ENCODE results near the gene HMGN3. TPM values are rescaled to one million over a fixed set of nuclear protein-coding genes. Genes with fewer than 3 reads are reported as not detected.

The HMGN3 gene
- total and polyA plus RNA-seq, 2 of the 13 experiments (the other 11 are each of a cell fraction or from before 2014, with no cell fraction given) = 67.9 to 145 TPM

GRCh38 chr6:79157961-79158644, 76.4 kb downstream of the HMGN3 start (continued):
- TF ChIP-seq KDM4B (CRISPR knock-in tag; IDR thresholded peaks at IDR 0.05) = no peak
- no peak for TF ChIP-seq FOXP1 (IDR thresholded peaks at IDR 0.05)
- TF ChIP-seq FOXP1 (CRISPR knock-in tag; IDR thresholded peaks at IDR 0.05) = peak; percentile 85
- no peak for TF ChIP-seq MZF1 (CRISPR knock-in tag; IDR thresholded peaks at IDR 0.05; ENCODE audit: borderline replicate concordance)
- TF ChIP-seq ZNF790 (CRISPR knock-in tag; IDR thresholded peaks at IDR 0.05; ENCODE audit: borderline replicate concordance) = no peak
- TF ChIP-seq ZNF256 (CRISPR knock-in tag; conservative IDR thresholded peaks at IDR 0.05) = no peak
- TF ChIP-seq IRF2 (CRISPR knock-in tag; IDR thresholded peaks at IDR 0.05) = peak; percentile 58; the same call in 1 of the 2 replicates
- TF ChIP-seq MAFF (IDR thresholded peaks at IDR 0.05; ENCODE audit: low read depth, low read length) = no peak
- no peak for TF ChIP-seq ZNF713 (CRISPR knock-in tag; IDR thresholded peaks at IDR 0.05)
- TF ChIP-seq ZBTB20 (CRISPR knock-in tag; IDR thresholded peaks at IDR 0.05; ENCODE audit: borderline replicate concordance, low read depth) = no peak; the same call in 1 of the 2 replicates
- no peak for TF ChIP-seq KDM5A (IDR thresholded peaks at IDR 0.05; ENCODE audit: borderline replicate concordance, low read length)
- TF ChIP-seq FOXJ3 (CRISPR knock-in tag; IDR thresholded peaks at IDR 0.05; ENCODE audit: borderline replicate concordance) = no peak; the same call in 1 of the 2 replicates
- TF ChIP-seq ZGPAT (CRISPR knock-in tag; IDR thresholded peaks at IDR 0.05) = peak; percentile 42; the same call in 1 of the 2 replicates
- TF ChIP-seq PLRG1 (conservative IDR thresholded peaks at IDR 0.05) = no peak
- TF ChIP-seq FOXO1 (CRISPR knock-in tag; IDR thresholded peaks at IDR 0.05) = peak; percentile 44; the same call in 1 of the 2 replicates
- 0 out of 2 replicates have a peak, but pooled peaks have one; percentile 46 for TF ChIP-seq PPARG (CRISPR knock-in tag; conservative IDR thresholded peaks at IDR 0.05)
- 0 out of 2 replicates have a peak, but pooled peaks have one; percentile 11 for TF ChIP-seq FOXK2 (IDR thresholded peaks at IDR 0.05)
- TF ChIP-seq ZBTB21 (CRISPR knock-in tag; IDR thresholded peaks at IDR 0.05) = no peak
- TF ChIP-seq TSC22D2 (CRISPR knock-in tag; IDR thresholded peaks at IDR 0.05; ENCODE audit: borderline replicate concordance) = no peak
- TF ChIP-seq SRSF4 (IDR thresholded peaks at IDR 0.05; ENCODE audit: low read depth, low read length, poor library complexity, severe bottlenecking) = no peak
- no peak for TF ChIP-seq HOXA3 (CRISPR knock-in tag; IDR thresholded peaks at IDR 0.05)
- TF ChIP-seq ZNF616 (CRISPR knock-in tag; IDR thresholded peaks at IDR 0.05; ENCODE audit: low read depth) = no peak
- no peak for TF ChIP-seq U2AF1 (optimal IDR thresholded peaks at IDR 0.05; ENCODE audit: low read depth, low read length)
- TF ChIP-seq TBX3 (IDR thresholded peaks at IDR 0.05; ENCODE audit: borderline replicate concordance) = no peak
- TF ChIP-seq ZNF225 (CRISPR knock-in tag; IDR thresholded peaks at IDR 0.05) = no peak
- TF ChIP-seq HNRNPH1 (optimal IDR thresholded peaks at IDR 0.05; ENCODE audit: low read depth, low read length) = no peak
- no peak for TF ChIP-seq ZNF337 (CRISPR knock-in tag; IDR thresholded peaks at IDR 0.05; ENCODE audit: borderline replicate concordance, low read depth)
- TF ChIP-seq FOXK1 (CRISPR knock-in tag; IDR thresholded peaks at IDR 0.05; ENCODE audit: borderline replicate concordance, low read depth) = 0 out of 2 replicates have a peak, but pooled peaks have one; percentile 31
- no peak for TF ChIP-seq MLX (CRISPR knock-in tag; IDR thresholded peaks at IDR 0.05)
- TF ChIP-seq BHLHE40 (IDR thresholded peaks at IDR 0.05; ENCODE audit: low read length) = no peak
- TF ChIP-seq RFX1 (IDR thresholded peaks at IDR 0.05) = no peak
- TF ChIP-seq KLF13 (CRISPR knock-in tag; IDR thresholded peaks at IDR 0.05) = no peak
- no peak for TF ChIP-seq SYNCRIP (IDR thresholded peaks at IDR 0.05; ENCODE audit: insufficient read depth, low read depth, low read length)
- TF ChIP-seq FIP1L1 (IDR thresholded peaks at IDR 0.05; ENCODE audit: borderline replicate concordance, insufficient read depth, low read depth, low read length) = no peak

Measured in HepG2 (cell line).